Vagina (tissue), 2 donors: ENCODE results near the gene SLC7A4.

Source experiments
- POLR2A ChIP-seq, 2 donors: fragments of 450-650 bp; IDR thresholded peaks; one replicate each; pipeline ENCODE4 v1.6.1; 2017; ENCODE audit warnings: antibody characterized with exemption in 2 of 2, mild to moderate bottlenecking in 2 of 2, moderate library complexity in 2 of 2
- POLR2AphosphoS5 ChIP-seq, 2 donors: sonication (generic); formaldehyde crosslinking; IDR thresholded peaks; one replicate each; pipeline ENCODE4 v1.9.0; 2017; ENCODE audit warnings: antibody characterized with exemption in 2 of 2, mild to moderate bottlenecking in 2 of 2, low read depth in 1 of 2; ENCODE audit not compliant: insufficient read depth in 1 of 2
- TF ChIP-seq, protein P1 (sequence below), 3 experiments: fragments of 450-650 bp in 2 of 3; fragments of 200-600 bp in 1 of 3; sonication (generic) in 1 of 3; IDR thresholded peaks; one replicate each; pipeline ENCODE4 v1.5.1; 2017 to 2019; ENCODE audit warnings: antibody characterized with exemption in 3 of 3, mild to moderate bottlenecking in 2 of 3, moderate library complexity in 2 of 3

DNA sequence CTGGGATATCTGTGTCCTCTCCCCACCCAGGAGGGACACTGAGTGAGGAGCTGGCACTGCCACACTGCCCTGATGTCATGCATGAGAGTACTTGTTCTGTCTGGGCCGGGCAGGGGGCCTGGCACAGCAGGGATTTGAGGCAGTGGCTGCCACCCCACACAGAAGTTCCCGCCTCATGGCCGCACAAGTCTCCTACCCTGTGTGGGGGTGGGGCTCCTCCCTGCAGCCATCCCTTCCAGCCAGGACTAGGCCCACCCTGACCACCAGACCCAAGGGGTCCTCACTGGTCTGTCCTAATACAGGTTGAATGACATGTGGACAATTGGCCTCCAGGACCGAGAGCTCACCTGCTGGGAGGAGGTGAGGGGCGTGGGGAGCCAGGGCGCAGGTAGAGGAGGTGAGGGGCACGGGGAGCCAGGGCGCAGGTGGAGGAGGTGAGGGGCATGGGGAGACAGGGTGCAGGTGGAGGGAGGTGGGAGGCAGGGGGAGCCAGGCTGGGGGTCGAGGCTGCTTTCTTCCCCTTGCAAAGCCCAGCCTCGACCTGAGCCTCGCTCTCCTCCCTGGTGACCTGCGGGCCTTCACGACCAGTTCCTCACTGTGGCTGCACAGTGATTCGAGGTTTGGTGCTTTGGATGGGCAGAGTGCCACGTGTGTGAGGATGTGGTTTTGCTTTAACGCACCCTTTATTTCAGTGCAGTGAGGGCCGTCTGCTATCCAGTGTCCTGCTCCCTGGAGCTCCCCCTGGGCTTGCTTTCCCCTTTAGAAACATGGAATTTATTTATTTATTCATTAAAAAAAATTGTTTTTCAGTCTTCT, 42.8 kb downstream of the SLC7A4 start:
- TF ChIP-seq, protein P1, sequence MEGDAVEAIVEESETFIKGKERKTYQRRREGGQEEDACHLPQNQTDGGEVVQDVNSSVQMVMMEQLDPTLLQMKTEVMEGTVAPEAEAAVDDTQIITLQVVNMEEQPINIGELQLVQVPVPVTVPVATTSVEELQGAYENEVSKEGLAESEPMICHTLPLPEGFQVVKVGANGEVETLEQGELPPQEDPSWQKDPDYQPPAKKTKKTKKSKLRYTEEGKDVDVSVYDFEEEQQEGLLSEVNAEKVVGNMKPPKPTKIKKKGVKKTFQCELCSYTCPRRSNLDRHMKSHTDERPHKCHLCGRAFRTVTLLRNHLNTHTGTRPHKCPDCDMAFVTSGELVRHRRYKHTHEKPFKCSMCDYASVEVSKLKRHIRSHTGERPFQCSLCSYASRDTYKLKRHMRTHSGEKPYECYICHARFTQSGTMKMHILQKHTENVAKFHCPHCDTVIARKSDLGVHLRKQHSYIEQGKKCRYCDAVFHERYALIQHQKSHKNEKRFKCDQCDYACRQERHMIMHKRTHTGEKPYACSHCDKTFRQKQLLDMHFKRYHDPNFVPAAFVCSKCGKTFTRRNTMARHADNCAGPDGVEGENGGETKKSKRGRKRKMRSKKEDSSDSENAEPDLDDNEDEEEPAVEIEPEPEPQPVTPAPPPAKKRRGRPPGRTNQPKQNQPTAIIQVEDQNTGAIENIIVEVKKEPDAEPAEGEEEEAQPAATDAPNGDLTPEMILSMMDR (IDR thresholded peaks at IDR 0.05), result no peak
- TF ChIP-seq POLR2A (IDR thresholded peaks at IDR 0.05) (no peak), POLR2AphosphoS5 (IDR thresholded peaks at IDR 0.05; ENCODE audit: insufficient read depth in 1 of 2, low read depth in 1 of 2) (no peak)
